Erythroblast (primary cell): Measurements from ENCODE around the gene LRMDA.

Experiments
- GATA1 ChIP-seq: IDR thresholded peaks from 2 replicates; pipeline ENCODE4 v1.6.1; 2011; ENCODE audit warnings: low read depth, mild to moderate bottlenecking, control low read depth, low read length, moderate library complexity
- POLR2A ChIP-seq: IDR thresholded peaks from 2 replicates; pipeline ENCODE4 v1.6.1; 2011; ENCODE audit warnings: mild to moderate bottlenecking, low read length

DNA sequence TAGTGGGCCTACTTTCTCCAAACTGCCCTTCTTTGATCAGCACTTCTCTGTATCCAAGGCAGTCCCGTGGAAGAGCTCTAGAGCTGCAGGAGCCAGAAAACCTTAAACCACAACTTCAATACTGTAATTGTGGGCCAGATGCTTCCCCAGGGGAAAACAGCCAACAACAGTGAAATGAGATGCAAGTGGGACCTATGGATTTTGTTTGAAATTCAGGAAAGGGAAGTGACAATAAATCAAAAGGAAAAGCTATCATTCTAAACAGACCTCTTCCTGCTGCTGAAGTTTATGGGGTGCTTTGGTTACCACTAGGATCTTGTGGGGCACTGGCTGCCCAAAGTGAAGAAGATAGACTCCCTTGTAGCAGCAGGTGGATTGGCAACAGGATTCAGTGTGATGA, 1031.7 kb downstream of the LRMDA start:
- TF ChIP-seq POLR2A = no peak
- TF ChIP-seq GATA1 = no peak
